ENCODE measurements around the gene CD40. TPM values are rescaled to one million over a fixed set of nuclear protein-coding genes. Genes with fewer than 3 reads are reported as not detected.

The CD40 gene
- total RNA-seq, 1 experiment from 2014 or later = 7.8 TPM

- Mint-ChIP-seq H3K9me3 (no peaks in the 10 kb centered on the region), H3K36me3 (ENCODE audit: insufficient read depth in 1 of 3, low read depth in 3 of 3) (no peaks in the 10 kb centered on the region), H3K27ac (peak overlapping the region in 1 of 3 experiments; percentile 14; a peak in 1 of 7 replicates), H3K27me3 (ENCODE audit: low read depth) (peaks cover 1% of the 10 kb centered on the region; the same call in 1 of the 2 replicates), H3K4me3 (no peak overlapping the region), H3K4me1 (peaks cover 6 to 26% of the 10 kb centered on the region in 2 experiments)
- Histone ChIP-seq H2AFZ (ENCODE audit: low read length) (no peak overlapping the region), H3K4me2 (ENCODE audit: insufficient read depth, insufficient read length, low read length) (no peak overlapping the region), H3T11ph (ENCODE audit: low read length) (no peak overlapping the region), H2BK15ac (ENCODE audit: low read depth, low read length) (no peak overlapping the region), H3K27ac (ENCODE audit: insufficient read length, low read depth, low read length) (no peak overlapping the region), H2BK12ac (ENCODE audit: insufficient read length, low read depth, low read length) (no peak overlapping the region), H3K56ac (ENCODE audit: insufficient read length, low read depth, low read length) (no peak overlapping the region), H3K4me1 (ENCODE audit: insufficient read depth, low read length) (no peaks in the 10 kb centered on the region), H3K23me2 (ENCODE audit: insufficient read length, low read depth, low read length, poor library complexity, severe bottlenecking) (no peaks in the 10 kb centered on the region), H4K5ac (ENCODE audit: insufficient read length, low read depth, low read length) (no peak overlapping the region), H4K91ac (ENCODE audit: insufficient read length, low read depth, low read length) (no peak overlapping the region), H4K20me1 (ENCODE audit: control insufficient read depth, insufficient read depth, insufficient read length) (peaks cover 2% of the 10 kb centered on the region), H4K8ac (replicated peaks; ENCODE audit: insufficient read length, low read depth, low read length) (no peak overlapping the region), H2BK5ac (ENCODE audit: insufficient read length, low read length) (no peak overlapping the region), H3K79me2 (ENCODE audit: insufficient read depth, low read length) (no peaks in the 10 kb centered on the region), H3K23ac (ENCODE audit: insufficient read length, low read depth, low read length) (no peak overlapping the region), H3K27me3 (ENCODE audit: insufficient read depth, low read length) (no peaks in the 10 kb centered on the region), H3K9me3 (ENCODE audit: control insufficient read depth, low read depth, low read length) (no peaks in the 10 kb centered on the region), H2AK5ac (ENCODE audit: insufficient read length, low read length) (no peak overlapping the region), H2BK120ac (ENCODE audit: low read depth, low read length, poor library complexity, severe bottlenecking) (no peak overlapping the region), H2BK20ac (ENCODE audit: low read depth, low read length, poor library complexity, severe bottlenecking) (no peak overlapping the region), H3K4ac (ENCODE audit: low read depth, low read length) (no peak overlapping the region), H3K9ac (ENCODE audit: extremely low read depth, insufficient read length, low read length) (no peak overlapping the region), H3K79me1 (ENCODE audit: insufficient read depth, low read depth, low read length, poor library complexity, severe bottlenecking) (no peaks in the 10 kb centered on the region), H3K14ac (ENCODE audit: insufficient read depth, low read length) (no peak overlapping the region), H3K18ac (ENCODE audit: insufficient read length, low read depth, low read length) (no peak overlapping the region)
- no peak for DNase-seq
- WGBS (ENCODE audit: extremely low coverage, insufficient read length, low lambda C conversion rate) = no CpG with 5 or more reads among the region's 5 CpGs
- no peak for TF ChIP-seq CTCF (conservative IDR thresholded peaks at IDR 0.05)
These were observed 32.8 kb downstream of the CD40 start for GRCh38 chr20:46150943-46151342.
